ENCODE data around the gene TBC1D10B. TPM values are rescaled to one million over a fixed set of nuclear protein-coding genes. Genes with fewer than 3 reads are reported as not detected.
"Not testable (repeated sequence)": the region's sequence is repeated elsewhere in the genome, so short reads cannot be mapped to it uniquely, and the experiment has no call there.

TBC1D10B gene
- total RNA-seq, 2 donors from 2014 or later, result 40.3 to 59.4 TPM

DNA sequence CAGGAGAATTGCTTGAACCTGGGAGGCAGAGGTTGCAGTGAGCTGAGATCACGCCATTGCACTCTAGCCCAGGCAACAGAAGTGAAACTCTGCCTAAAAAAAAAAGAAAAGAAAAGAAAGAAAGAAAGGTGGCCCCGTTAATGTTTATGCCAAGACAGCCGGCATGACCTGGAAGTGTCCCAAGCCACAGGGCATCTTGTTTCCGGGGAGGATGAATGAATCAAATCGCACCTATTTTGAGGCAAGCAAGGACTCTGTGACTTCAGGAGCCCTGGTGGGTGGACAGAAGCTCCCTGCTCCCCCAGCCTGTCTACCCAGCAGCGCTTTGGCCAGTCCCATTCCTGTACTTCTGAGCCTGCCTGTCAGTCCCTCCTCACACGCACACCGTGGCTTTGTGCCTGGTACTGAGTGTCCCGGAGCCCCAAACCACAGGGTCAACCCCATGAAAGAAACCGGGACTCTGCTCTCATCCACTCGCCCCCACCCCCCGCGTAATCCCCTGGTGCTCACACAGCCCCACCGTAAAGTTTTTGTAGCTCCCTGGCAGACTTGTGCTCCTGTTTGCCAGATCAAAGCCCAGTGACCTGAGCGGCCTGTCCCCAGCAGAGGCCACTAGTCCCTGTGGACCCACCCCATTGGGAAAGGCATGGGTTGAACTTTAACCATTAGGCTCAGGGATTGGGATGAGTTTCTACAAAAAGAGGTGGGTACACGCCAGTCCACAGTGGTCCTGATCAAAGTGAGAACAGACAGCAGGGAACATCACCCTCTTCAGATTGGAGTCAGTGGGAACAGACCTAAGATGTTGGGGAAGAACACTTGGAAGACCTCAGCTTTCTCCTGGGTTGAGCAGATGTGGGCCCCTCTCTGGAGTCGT is 34.5 kb downstream of the TBC1D10B start:
- Histone ChIP-seq H3K4me3 (peak overlapping the region; percentile 57 to 74), H3K36me3 (no peaks in the 10 kb centered on the region), H3K9me3 (no peaks in the 10 kb centered on the region), H3K27ac (peak overlapping the region; percentile 91 to 93), H3K4me1 (replicated peaks) (no peaks in the 10 kb centered on the region), H3K27me3 (replicated peaks; ENCODE audit: insufficient read depth) (no peaks in the 10 kb centered on the region)
- no peak for DNase-seq (ENCODE audit: low spot score)
- 23% methylated on average over 17 of the region's 17 CpGs for WGBS
- no peak for TF ChIP-seq POLR2AphosphoS5 (IDR thresholded peaks at IDR 0.05)
- TF ChIP-seq, protein P1, sequence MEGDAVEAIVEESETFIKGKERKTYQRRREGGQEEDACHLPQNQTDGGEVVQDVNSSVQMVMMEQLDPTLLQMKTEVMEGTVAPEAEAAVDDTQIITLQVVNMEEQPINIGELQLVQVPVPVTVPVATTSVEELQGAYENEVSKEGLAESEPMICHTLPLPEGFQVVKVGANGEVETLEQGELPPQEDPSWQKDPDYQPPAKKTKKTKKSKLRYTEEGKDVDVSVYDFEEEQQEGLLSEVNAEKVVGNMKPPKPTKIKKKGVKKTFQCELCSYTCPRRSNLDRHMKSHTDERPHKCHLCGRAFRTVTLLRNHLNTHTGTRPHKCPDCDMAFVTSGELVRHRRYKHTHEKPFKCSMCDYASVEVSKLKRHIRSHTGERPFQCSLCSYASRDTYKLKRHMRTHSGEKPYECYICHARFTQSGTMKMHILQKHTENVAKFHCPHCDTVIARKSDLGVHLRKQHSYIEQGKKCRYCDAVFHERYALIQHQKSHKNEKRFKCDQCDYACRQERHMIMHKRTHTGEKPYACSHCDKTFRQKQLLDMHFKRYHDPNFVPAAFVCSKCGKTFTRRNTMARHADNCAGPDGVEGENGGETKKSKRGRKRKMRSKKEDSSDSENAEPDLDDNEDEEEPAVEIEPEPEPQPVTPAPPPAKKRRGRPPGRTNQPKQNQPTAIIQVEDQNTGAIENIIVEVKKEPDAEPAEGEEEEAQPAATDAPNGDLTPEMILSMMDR (IDR thresholded peaks at IDR 0.05), result no peak
- no peak for TF ChIP-seq POLR2A (IDR thresholded peaks at IDR 0.05)
- intact Hi-C loops (cut with DNase I), result no loop called here

DNA sequence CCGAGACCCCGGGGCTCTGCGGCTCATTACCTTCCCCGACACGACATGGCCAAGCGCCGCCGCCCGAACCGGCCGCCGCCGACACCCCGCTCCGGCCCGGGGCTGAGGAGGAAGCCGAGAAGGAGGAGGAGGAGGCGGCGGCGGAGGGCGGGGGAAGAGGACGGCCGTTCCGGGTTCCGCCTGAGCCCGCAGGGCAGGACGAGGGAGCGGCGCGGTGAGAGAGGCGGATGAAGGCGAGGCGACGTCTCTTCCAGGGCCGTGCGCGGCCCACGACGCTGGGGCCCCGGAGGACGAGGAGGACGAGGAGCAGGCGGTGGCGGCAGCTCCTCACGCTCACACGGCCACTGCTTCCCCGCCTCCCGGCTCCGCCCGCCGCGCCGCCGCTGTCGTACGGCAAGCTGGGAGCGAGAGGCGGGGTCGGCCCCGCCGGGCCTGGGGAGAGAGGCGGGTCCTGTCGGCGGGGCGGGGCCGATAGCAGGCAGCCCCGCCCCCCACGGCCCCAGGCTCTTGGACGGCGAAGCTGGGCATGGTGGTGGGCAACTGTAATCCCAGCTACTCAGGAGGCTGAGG is 35.2 kb downstream of the TBC1D10B start:
- under 1% methylated on average over 67 of the region's 70 CpGs for WGBS
- H3K4me1 ChIP-seq (replicated peaks); H3K36me3 ChIP-seq; H3K27me3 ChIP-seq (replicated peaks; ENCODE audit: insufficient read depth); H3K9me3 ChIP-seq; intact Hi-C loops (cut with DNase I): not testable (repeated sequence)
- DNase-seq (ENCODE audit: low spot score), result peak; percentile 80
- Histone ChIP-seq H3K4me3 (peak overlapping the region; percentile 57 to 74), H3K27ac (peak overlapping the region; percentile 91 to 93)
- TF ChIP-seq, protein P1 (IDR thresholded peaks at IDR 0.05), result peak in 1 of 4 experiments; percentile 9
- peak; percentile 55 for TF ChIP-seq POLR2A (IDR thresholded peaks at IDR 0.05)

DNA sequence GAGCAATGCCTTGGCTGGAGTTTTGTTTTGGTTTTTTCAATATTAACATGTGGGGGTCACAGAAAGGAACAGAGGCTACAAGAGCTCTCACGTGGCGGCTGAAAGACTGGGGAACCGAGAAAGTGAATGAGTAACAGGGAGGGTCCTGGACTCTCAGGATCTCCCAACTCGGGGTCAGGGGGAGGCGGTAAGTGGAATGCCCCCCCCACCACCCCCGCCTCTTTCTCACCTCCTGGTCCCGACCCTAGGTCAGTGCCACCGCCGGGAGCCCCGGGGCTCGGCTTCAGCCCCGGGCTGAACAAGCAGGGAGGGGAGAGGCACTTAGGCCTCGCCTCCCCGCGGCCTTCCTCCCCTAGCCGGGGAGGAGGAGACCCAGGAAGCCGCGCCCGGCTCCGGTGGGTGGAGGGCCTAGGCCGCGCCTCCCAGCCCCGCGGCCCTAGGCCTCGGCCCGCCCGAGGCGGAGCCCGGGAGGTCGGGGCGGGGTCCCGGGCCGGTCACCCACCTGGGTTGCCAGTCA is 35.8 kb downstream of the TBC1D10B start:
- H3K27me3 ChIP-seq (replicated peaks; ENCODE audit: insufficient read depth); H3K4me1 ChIP-seq (replicated peaks); intact Hi-C loops (cut with DNase I); H3K36me3 ChIP-seq; H3K9me3 ChIP-seq: not testable (repeated sequence)
- Histone ChIP-seq H3K4me3 (peak overlapping the region; percentile 57 to 74), H3K27ac (peak overlapping the region; percentile 91 to 93)
- peak; percentile 5 for TF ChIP-seq POLR2AphosphoS5 (IDR thresholded peaks at IDR 0.05)
- WGBS, result 0% methylated on average over 5 of the region's 33 CpGs
- peak; percentile 57 for DNase-seq (ENCODE audit: low spot score)

DNA sequence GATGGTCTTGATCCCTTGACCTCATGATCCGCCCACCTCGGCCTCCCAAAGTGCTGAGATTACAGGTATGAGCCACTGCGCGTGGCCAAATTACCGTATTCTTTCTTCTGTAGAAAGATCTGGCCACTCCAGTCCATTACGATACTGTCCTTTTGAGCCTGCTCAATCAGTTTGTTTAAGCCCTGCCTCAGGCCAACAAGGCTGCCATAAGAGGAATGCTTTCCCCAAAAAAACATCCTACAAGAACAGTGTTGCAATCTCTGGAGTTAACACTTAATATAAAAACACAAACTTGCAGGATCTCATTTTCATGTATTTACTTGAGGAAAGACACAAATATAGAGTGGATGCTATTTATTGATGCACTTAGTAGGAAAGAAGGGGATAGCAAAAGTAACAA is 46.1 kb downstream of the TBC1D10B start:
- DNase-seq (ENCODE audit: low spot score); H3K4me3 ChIP-seq; H3K9me3 ChIP-seq; H3K27me3 ChIP-seq (replicated peaks; ENCODE audit: insufficient read depth); H3K36me3 ChIP-seq; H3K4me1 ChIP-seq (replicated peaks); H3K27ac ChIP-seq; intact Hi-C loops (cut with DNase I): not testable (repeated sequence)
- 88% methylated on average over 6 of the region's 6 CpGs for WGBS

DNA sequence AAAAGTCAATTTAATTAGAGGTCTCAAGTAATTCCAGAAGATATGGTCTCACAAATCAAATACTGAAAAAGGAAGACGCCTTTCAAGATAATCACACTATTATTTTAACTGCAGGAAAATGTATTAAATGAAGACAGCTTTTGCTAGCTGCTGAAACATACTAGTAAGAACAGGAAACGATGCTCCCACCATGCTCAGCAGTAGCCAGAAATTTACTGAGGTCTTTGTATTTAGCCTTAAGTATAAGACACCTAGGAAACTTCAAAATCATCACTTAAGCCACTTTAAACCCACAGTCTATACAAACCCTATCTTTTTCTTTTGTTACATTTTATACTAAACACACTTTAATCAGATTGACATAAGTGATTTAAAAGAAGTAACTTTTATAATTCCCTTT is 51.6 kb downstream of the TBC1D10B start:
- H3K27me3 ChIP-seq (replicated peaks; ENCODE audit: insufficient read depth); H3K36me3 ChIP-seq; intact Hi-C loops (cut with DNase I); H3K27ac ChIP-seq; H3K4me1 ChIP-seq (replicated peaks); DNase-seq (ENCODE audit: low spot score); H3K9me3 ChIP-seq; H3K4me3 ChIP-seq: not testable (repeated sequence)
- WGBS, result 36% methylated on average over 2 of the region's 2 CpGs

DNA sequence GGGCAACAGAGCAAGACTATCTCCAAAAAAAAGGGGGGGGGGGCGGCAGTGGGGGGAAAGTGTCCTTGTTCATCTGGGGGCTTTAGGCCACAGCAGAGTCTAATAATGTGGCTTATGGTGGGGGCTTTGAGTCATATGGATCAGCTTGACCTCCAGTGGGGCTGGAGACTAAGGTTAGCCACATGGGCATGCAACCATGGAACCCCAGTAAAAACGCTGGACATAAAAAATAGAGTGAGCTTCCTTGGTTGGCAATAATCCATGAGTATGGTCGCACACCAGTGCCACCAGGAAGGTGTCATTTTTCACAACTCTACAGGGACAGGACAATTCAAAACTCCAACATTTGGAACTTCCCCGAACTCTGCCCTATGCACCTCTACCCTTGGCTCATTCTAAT is 59.4 kb downstream of the TBC1D10B start:
- DNase-seq (ENCODE audit: low spot score); H3K9me3 ChIP-seq; H3K27ac ChIP-seq; H3K36me3 ChIP-seq; H3K4me1 ChIP-seq (replicated peaks); H3K27me3 ChIP-seq (replicated peaks; ENCODE audit: insufficient read depth); H3K4me3 ChIP-seq; intact Hi-C loops (cut with DNase I): not testable (repeated sequence)
- 100% methylated on average over 1 of the region's 4 CpGs for WGBS

DNA sequence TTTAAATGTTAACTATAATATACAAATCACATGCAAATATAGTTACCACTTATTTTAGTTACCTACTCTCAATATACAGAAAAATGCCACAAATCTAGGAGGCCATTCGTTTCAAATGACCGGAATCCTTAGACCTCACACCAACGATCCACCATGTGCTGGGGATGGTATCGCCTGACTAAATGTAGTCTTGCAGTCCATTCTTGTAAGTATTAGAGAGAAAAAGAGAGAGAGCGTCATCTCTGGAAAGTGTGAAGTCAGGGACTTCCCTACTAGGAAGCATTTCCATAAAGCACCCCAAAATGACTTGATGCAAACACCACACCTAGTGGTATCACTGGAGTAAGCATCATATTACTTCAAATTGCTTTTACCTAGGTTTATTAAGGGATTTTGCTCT is 61.0 kb downstream of the TBC1D10B start:
- H3K27me3 ChIP-seq (replicated peaks; ENCODE audit: insufficient read depth); DNase-seq (ENCODE audit: low spot score); H3K4me1 ChIP-seq (replicated peaks); H3K9me3 ChIP-seq; H3K36me3 ChIP-seq; H3K27ac ChIP-seq; H3K4me3 ChIP-seq; intact Hi-C loops (cut with DNase I): not testable (repeated sequence)
- 92% methylated on average over 5 of the region's 5 CpGs for WGBS

Small RNAs within 50 kb of the gene (small RNA-seq; reads per million reads assigned to genes)
- 0.60 to 0.65 reads per million in 2 donors for gene RF00406

Other genes with a start within 250 kb of the TBC1D10B start
- gene MAPK3, start 247.3 kb downstream of the TBC1D10B start, total RNA-seq, result 10 to 100 TPM; 19.0 to 77.4 TPM
- gene CORO1A, start 186.9 kb downstream of the TBC1D10B start, total RNA-seq, result 10 to 100 TPM in 1 of 2 donors, 1 to 10 TPM in 1; 8.9 to 14.7 TPM
- gene BOLA2B, start 176.8 kb downstream of the TBC1D10B start, total RNA-seq, result 100 to 1,000 TPM; 137 to 151 TPM
- gene SLX1A, start 176.6 kb downstream of the TBC1D10B start, total RNA-seq, result 10 to 100 TPM; 36.8 to 41.3 TPM
- gene SULT1A3, start 171.2 kb downstream of the TBC1D10B start, total RNA-seq, result 10 to 100 TPM in 1 of 2 donors, 1 to 10 TPM in 1; 8.8 to 10.2 TPM
- 1 to 10 TPM in 1 of 2 donors, under 1 TPM in 1; 0.82 to 5.8 TPM for gene NPIPB13, start 122.0 kb downstream of the TBC1D10B start, total RNA-seq
- gene CD2BP2, start 15.2 kb downstream of the TBC1D10B start, total RNA-seq, result 10 to 100 TPM; 32.9 to 46.4 TPM
- gene MYL11, start 4.3 kb upstream of the TBC1D10B start, total RNA-seq, result 10 to 100 TPM in 1 of 2 donors, 1 to 10 TPM in 1; 3.5 to 23.5 TPM
- gene SEPTIN1, start 12.1 kb upstream of the TBC1D10B start, total RNA-seq, result 1 to 10 TPM; 3.0 to 4.2 TPM
- gene ZNF48, start 24.9 kb upstream of the TBC1D10B start, total RNA-seq, result 10 to 100 TPM; 11.9 to 12.2 TPM
- gene ZNF771, start 37.1 kb upstream of the TBC1D10B start, total RNA-seq, result 10 to 100 TPM; 32.3 to 36.3 TPM
- 10 to 100 TPM; 31.6 to 37.6 TPM for gene DCTPP1, start 59.5 kb upstream of the TBC1D10B start, total RNA-seq
- 10 to 100 TPM; 33.7 to 58.9 TPM for gene SEPHS2, start 75.4 kb upstream of the TBC1D10B start, total RNA-seq
- gene ITGAL, start 102.2 kb upstream of the TBC1D10B start, total RNA-seq, result 10 to 100 TPM in 1 of 2 donors, 1 to 10 TPM in 1; 2.5 to 12.7 TPM
- gene ZNF768, start 156.1 kb upstream of the TBC1D10B start, total RNA-seq, result 10 to 100 TPM; 46.5 to 61.1 TPM
- gene ZNF747, start 164.4 kb upstream of the TBC1D10B start, total RNA-seq, result 10 to 100 TPM; 15.8 to 22.6 TPM
- 10 to 100 TPM; 15.7 to 22.5 TPM for gene ZNF764, start 187.9 kb upstream of the TBC1D10B start, total RNA-seq
- gene ZNF688, start 201.2 kb upstream of the TBC1D10B start, total RNA-seq, result 10 to 100 TPM; 20.4 to 21.5 TPM
- 10 to 100 TPM; 16.9 to 18.9 TPM for gene ZNF785, start 215.2 kb upstream of the TBC1D10B start, total RNA-seq
- gene ZNF689, start 239.9 kb upstream of the TBC1D10B start, total RNA-seq, result 10 to 100 TPM; 13.4 to 17.8 TPM

All from prostate gland (tissue), 2 donors.